Right lobe of liver (tissue), 6 donors: ENCODE measurements around the gene HIP1R. TPM values are rescaled to one million over a fixed set of nuclear protein-coding genes. Genes with fewer than 3 reads are reported as not detected.
"Not testable (repeated sequence)": the region's sequence is repeated elsewhere in the genome, so short reads cannot be mapped to it uniquely, and the experiment has no call there.

Experiments used
- ATAC-seq, 4 donors: fragments of 200-7000 bp; cut with Tn5 transposase; one replicate each; pipeline ENCODE4 v1.9.1; 2020; ENCODE audit warnings: mild to moderate bottlenecking in 4 of 4, moderate library complexity in 4 of 4
- DNase-seq, 3 donors: peaks; one replicate each; pipeline ENCODE4 v3.0.0-alpha.2; 2020
- H3K27ac ChIP-seq, 3 donors: fragments of 200-600 bp; one replicate each; pipeline ENCODE4 v1.8.0; 2022
- H3K27me3 ChIP-seq, 2 donors: fragments of 200-600 bp; one replicate each; pipeline ENCODE4 v1.8.0; 2022
- H3K36me3 ChIP-seq, 4 donors: fragments of 200-600 bp; sonication (generic) in 1 of 4; one replicate each; pipeline versions ENCODE4 v1.5.1 to v1.8.0; 2017 to 2022; ENCODE audit warnings: control low read depth in 1 of 4
- H3K4me1 ChIP-seq, 4 donors: fragments of 200-600 bp; sonication (generic) in 1 of 4; one replicate each; pipeline versions ENCODE4 v1.5.1 to v1.8.0; 2017 to 2022; ENCODE audit warnings: control low read depth in 1 of 4
- H3K4me3 ChIP-seq, 3 donors: fragments of 200-600 bp; one replicate each; pipeline ENCODE4 v1.8.0; 2022
- H3K9me3 ChIP-seq, 4 donors: fragments of 200-600 bp; sonication (generic) in 1 of 4; one replicate each; pipeline versions ENCODE4 v1.5.1 to v1.8.0; 2017 to 2022; ENCODE audit warnings: control low read depth in 1 of 4
- CTCF ChIP-seq, 4 donors: fragments of 200-600 bp in 3 of 4; fragments of 450-650 bp in 1 of 4; IDR thresholded peaks; one replicate each; pipeline versions ENCODE4 v1.5.1 to v1.8.0; 2016 to 2022; ENCODE audit warnings: antibody characterized with exemption in 4 of 4, mild to moderate bottlenecking in 2 of 4
- POLR2A ChIP-seq: fragments of 450-650 bp; IDR thresholded peaks from one replicate; pipeline ENCODE4 v1.6.1; 2017; ENCODE audit warnings: antibody characterized with exemption, mild to moderate bottlenecking
- WGBS: methylation state at CpG from one replicate; pipeline ENCODE4 v1.1.6; 2018; ENCODE audit warnings: low coverage, low lambda C conversion rate; ENCODE audit not compliant: insufficient coverage; ENCODE audit errors: missing lambda C conversion rate; 5-methylcytosine and 5-hydroxymethylcytosine counted together
- intact Hi-C, 2 donors: fragments of 100-400 bp; cut with DNase I; formaldehyde crosslinking; loops; one replicate each; pipeline versions ENCODE4 v1.11.2 to v1.14.1; 2022
- total RNA-seq, 6 experiments: library from RNA; depleted of rRNA in 2 of 6; stranded (reverse); fragments of >200 nt in 2 of 6; fragmentation: NEBNext Ultra II Directional in 3 of 6; extraction: Animal tissue kit (Norgen Biotek cat#: 25700) in 3 of 6; gene quantifications; one replicate each; pipeline versions ENCODE4 v1.1.0 to v1.2.4, GENCODE V29; 2016 to 2023
- donor health status: DM: no; HTN: yes; CAD: no.
- donor health status: DM: no; HTN: no; CAD: no.
- donor health status: DM: no; HTN: no; CAD: no.
- donor health status: DM: no; HTN: yes; CAD: no.
- donor health status: DM: no; HTN: yes; CAD: no.

The HIP1R gene
- total RNA-seq, 6 experiments from 2014 or later = 23.6 to 37.2 (median 27.8) TPM

GRCh38 chr12:122887819-122888212 is 52.6 kb downstream of the HIP1R start:
- no peaks in the 10 kb centered on the region for H3K36me3 ChIP-seq
- no peaks in the 10 kb centered on the region for H3K9me3 ChIP-seq
- peak overlapping the region; percentile 66 to 83 (median 80) for H3K27ac ChIP-seq
- intact Hi-C loops = no loop called here
- H3K4me3 ChIP-seq = no peak overlapping the region
- no peaks in the 10 kb centered on the region for H3K27me3 ChIP-seq
- DNase-seq = no peak
- peaks cover 0 to 48% (median 11%) of the 10 kb centered on the region in 4 donors for H3K4me1 ChIP-seq
- ATAC-seq = no peak
- TF ChIP-seq POLR2A = no peak
- 65% methylated on average over 5 of the region's 5 CpGs for WGBS

- WGBS = 5% methylated on average over 11 of the region's 12 CpGs
- intact Hi-C loops = no loop called here
- DNase-seq (peak; percentile 59 to 77 (median 71)), ATAC-seq (peak; percentile 88 to 93 (median 90))
- Histone ChIP-seq H3K9me3 (no peaks in the 10 kb centered on the region), H3K27ac (peak overlapping the region; percentile 66 to 83 (median 80)), H3K36me3 (no peaks in the 10 kb centered on the region), H3K4me3 (peak overlapping the region in 2 of 3 donors; percentile 4 to 12), H3K4me1 (peaks cover 0 to 53% (median 11%) of the 10 kb centered on the region in 4 donors), H3K27me3 (no peaks in the 10 kb centered on the region)
- TF ChIP-seq POLR2A = peak; percentile 43
- no peak for TF ChIP-seq CTCF (IDR thresholded peaks at IDR 0.05)
These were observed 53.0 kb downstream of the HIP1R start for GRCh38 chr12:122888232-122888752.

GRCh38 chr12:122889761-122890520 is 54.7 kb downstream of the HIP1R start:
- no peak for DNase-seq
- Histone ChIP-seq H3K27ac (peak overlapping the region in 1 of 3 donors; percentile 66), H3K9me3 (no peaks in the 10 kb centered on the region), H3K27me3 (no peaks in the 10 kb centered on the region), H3K36me3 (no peaks in the 10 kb centered on the region), H3K4me1 (peaks cover 0 to 57% (median 9%) of the 10 kb centered on the region in 4 donors), H3K4me3 (no peak overlapping the region)
- intact Hi-C loops = no loop called here
- no peak for TF ChIP-seq POLR2A
- no peak for TF ChIP-seq CTCF (IDR thresholded peaks at IDR 0.05)
- no peak for ATAC-seq
- WGBS = 60% methylated on average over 13 of the region's 13 CpGs

GRCh38 chr12:122891661-122892525 is 56.6 kb downstream of the HIP1R start:
- Histone ChIP-seq H3K4me1 (peaks cover 0 to 56% (median 8%) of the 10 kb centered on the region in 4 donors), H3K9me3 (no peaks in the 10 kb centered on the region), H3K27me3 (no peaks in the 10 kb centered on the region), H3K27ac (peak overlapping the region in 1 of 3 donors; percentile 48), H3K4me3 (no peak overlapping the region), H3K36me3 (no peaks in the 10 kb centered on the region)
- TF ChIP-seq POLR2A (no peak), CTCF (IDR thresholded peaks at IDR 0.05) (no peak)
- no peak for ATAC-seq
- intact Hi-C loops = no loop called here
- 37% methylated on average over 10 of the region's 10 CpGs for WGBS
- no peak for DNase-seq

- H3K27ac ChIP-seq, intact Hi-C loops, H3K27me3 ChIP-seq, H3K9me3 ChIP-seq, ATAC-seq, H3K36me3 ChIP-seq, H3K4me3 ChIP-seq, DNase-seq: not testable (repeated sequence)
- H3K4me1 ChIP-seq = peaks cover 0 to 47% (median 7%) of the 10 kb centered on the region in 4 donors
- whole genome bisulfite sequencing = 81% methylated on average over 9 of the region's 9 CpGs
These were observed 57.5 kb downstream of the HIP1R start for GRCh38 chr12:122892724-122893123.
